Osteocyte (in vitro differentiated cells): ENCODE data around the gene CCNB3. TPM values are rescaled to one million over a fixed set of nuclear protein-coding genes. Genes with fewer than 3 reads are reported as not detected.

Experiments
- DNase-seq: peaks from one replicate; pipeline ENCODE4 v3.0.0; 2021; ENCODE audit warnings: mixed read lengths; ENCODE audit not compliant: unreplicated experiment; ENCODE audit errors: extremely low spot score
- H3K27ac Mint-ChIP-seq: one replicate; pipeline ENCODE4 v1.8.0; 2021; ENCODE audit warnings: mild to moderate bottlenecking, mixed read lengths; ENCODE audit not compliant: unreplicated experiment
- H3K27me3 Mint-ChIP-seq: one replicate; pipeline ENCODE4 v1.8.0; 2021; ENCODE audit warnings: mixed read lengths; ENCODE audit not compliant: unreplicated experiment
- H3K36me3 Mint-ChIP-seq: one replicate; pipeline ENCODE4 v1.8.0; 2021; ENCODE audit warnings: mixed read lengths; ENCODE audit not compliant: unreplicated experiment
- H3K4me1 Mint-ChIP-seq: one replicate; pipeline ENCODE4 v1.8.0; 2021; ENCODE audit warnings: mixed read lengths; ENCODE audit not compliant: unreplicated experiment
- H3K4me3 Mint-ChIP-seq: one replicate; pipeline ENCODE4 v1.8.0; 2021; ENCODE audit warnings: mild to moderate bottlenecking, moderate library complexity, mixed read lengths; ENCODE audit not compliant: unreplicated experiment
- H3K9me3 Mint-ChIP-seq: one replicate; pipeline ENCODE4 v1.8.0; 2021; ENCODE audit warnings: mixed read lengths; ENCODE audit not compliant: unreplicated experiment
- CTCF ChIP-seq: fragments of 200-600 bp; sonication (generic); IDR thresholded peaks from 2 replicates; pipeline ENCODE4 v1.5.0; 2021; ENCODE audit warnings: antibody characterized with exemption, mild to moderate bottlenecking, moderate library complexity
- total RNA-seq: library from RNA; stranded (reverse); gene quantifications from 2 replicates; pipeline ENCODE4 v1.2.1, GENCODE V29; 2021

CCNB3 gene
- total RNA-seq, 1 donor from 2014 or later = 0.48 TPM

- TF ChIP-seq CTCF = no peak
- DNase-seq = no peak
- Mint-ChIP-seq H3K9me3 (peaks cover 9% of the 10 kb centered on the region), H3K36me3 (no peaks in the 10 kb centered on the region), H3K4me1 (no peaks in the 10 kb centered on the region), H3K27ac (no peak overlapping the region), H3K4me3 (no peak overlapping the region), H3K27me3 (no peaks in the 10 kb centered on the region)
These were observed 37.2 kb upstream of the CCNB3 start for GRCh38 chrX:50167366-50167765.

GRCh38 chrX:50168241-50168687, 36.3 kb upstream of the CCNB3 start:
- no peaks in the 10 kb centered on the region for H3K27me3 Mint-ChIP-seq
- H3K4me3 Mint-ChIP-seq = no peak overlapping the region
- H3K4me1 Mint-ChIP-seq = no peaks in the 10 kb centered on the region
- DNase-seq = no peak
- no peak for TF ChIP-seq CTCF
- no peaks in the 10 kb centered on the region for H3K36me3 Mint-ChIP-seq
- no peak overlapping the region for H3K27ac Mint-ChIP-seq
- H3K9me3 Mint-ChIP-seq = peaks cover 9% of the 10 kb centered on the region

- no peak overlapping the region for H3K27ac Mint-ChIP-seq
- H3K4me1 Mint-ChIP-seq = no peaks in the 10 kb centered on the region
- H3K27me3 Mint-ChIP-seq = no peaks in the 10 kb centered on the region
- H3K4me3 Mint-ChIP-seq = no peak overlapping the region
- H3K9me3 Mint-ChIP-seq = peaks cover 9% of the 10 kb centered on the region
- H3K36me3 Mint-ChIP-seq = no peaks in the 10 kb centered on the region
- DNase-seq = no peak
- no peak for TF ChIP-seq CTCF
These were observed 34.8 kb upstream of the CCNB3 start for GRCh38 chrX:50169717-50170116.

GRCh38 chrX:50180073-50180940, 24.3 kb upstream of the CCNB3 start:
- Mint-ChIP-seq H3K36me3 (no peaks in the 10 kb centered on the region), H3K27ac (no peak overlapping the region), H3K4me3 (no peak overlapping the region), H3K4me1 (no peaks in the 10 kb centered on the region), H3K27me3 (no peaks in the 10 kb centered on the region), H3K9me3 (peaks cover 5% of the 10 kb centered on the region)
- DNase-seq = no peak
- TF ChIP-seq CTCF = no peak

GRCh38 chrX:50183891-50184290, 20.7 kb upstream of the CCNB3 start:
- Mint-ChIP-seq H3K36me3 (no peaks in the 10 kb centered on the region), H3K27ac (no peak overlapping the region), H3K9me3 (peaks cover 5% of the 10 kb centered on the region), H3K4me3 (no peak overlapping the region), H3K4me1 (no peaks in the 10 kb centered on the region), H3K27me3 (no peaks in the 10 kb centered on the region)
- no peak for DNase-seq
- TF ChIP-seq CTCF = no peak
